ENCODE results near the gene IL2.

The IL2 gene

GRCh38 chr4:122479935-122480416 is 23.5 kb upstream of the IL2 start:
- Histone ChIP-seq H3K27ac (ENCODE audit: low read depth, low read length) (no peak overlapping the region), H3F3A (ENCODE audit: insufficient read depth) (no peaks in the 10 kb centered on the region), H4K20me1 (ENCODE audit: low read depth, low read length) (no peaks in the 10 kb centered on the region), H2AFZ (ENCODE audit: low read depth, low read length, severe bottlenecking) (no peak overlapping the region), H3K9me2 (replicated peaks; ENCODE audit: insufficient read depth, low read length) (no peaks in the 10 kb centered on the region), H3K4me3 (ENCODE audit: insufficient read depth, low read length, poor library complexity, severe bottlenecking) (no peak overlapping the region), H3K27me3 (ENCODE audit: low read length) (no peaks in the 10 kb centered on the region), H3K9me3 (ENCODE audit: insufficient read depth, low read length) (no peaks in the 10 kb centered on the region), H3K36me3 (ENCODE audit: low read length) (no peaks in the 10 kb centered on the region), H3K4me2 (ENCODE audit: low read depth, low read length, poor library complexity, severe bottlenecking) (no peak overlapping the region), H3K79me2 (ENCODE audit: insufficient read depth, low read length) (no peaks in the 10 kb centered on the region), H3K9ac (ENCODE audit: low read length) (no peak overlapping the region)
- TF ChIP-seq EZH2phosphoT487 (conservative IDR thresholded peaks at IDR 0.05; ENCODE audit: low read length) (no peak), CTCF (IDR thresholded peaks at IDR 0.05; ENCODE audit: insufficient read depth, low read length, poor library complexity, severe bottlenecking) (no peak)

GRCh38 chr4:122476745-122477144 is 20.2 kb upstream of the IL2 start:
- Histone ChIP-seq H3K9ac (ENCODE audit: low read length) (no peak overlapping the region), H3K27me3 (ENCODE audit: low read length) (no peaks in the 10 kb centered on the region), H3K79me2 (ENCODE audit: insufficient read depth, low read length) (no peaks in the 10 kb centered on the region)

GRCh38 chr4:122476126-122476525 is 19.6 kb upstream of the IL2 start:
- Histone ChIP-seq H2AFZ (ENCODE audit: low read depth, low read length, severe bottlenecking) (no peak overlapping the region), H3K79me2 (ENCODE audit: insufficient read depth, low read length) (no peaks in the 10 kb centered on the region), H3K9me3 (ENCODE audit: insufficient read depth, low read length) (no peaks in the 10 kb centered on the region), H3K9me2 (replicated peaks; ENCODE audit: insufficient read depth, low read length) (no peaks in the 10 kb centered on the region), H3K36me3 (ENCODE audit: low read length) (no peaks in the 10 kb centered on the region), H4K20me1 (ENCODE audit: low read depth, low read length) (no peaks in the 10 kb centered on the region), H3K27me3 (ENCODE audit: low read length) (no peaks in the 10 kb centered on the region), H3K27ac (ENCODE audit: low read depth, low read length) (no peak overlapping the region), H3K4me2 (ENCODE audit: low read depth, low read length, poor library complexity, severe bottlenecking) (no peak overlapping the region), H3K9ac (ENCODE audit: low read length) (no peak overlapping the region), H3K4me3 (ENCODE audit: insufficient read depth, low read length, poor library complexity, severe bottlenecking) (no peak overlapping the region), H3F3A (ENCODE audit: insufficient read depth) (no peaks in the 10 kb centered on the region)
- TF ChIP-seq EZH2phosphoT487 (conservative IDR thresholded peaks at IDR 0.05; ENCODE audit: low read length): no peak
- no peak for TF ChIP-seq CTCF (IDR thresholded peaks at IDR 0.05; ENCODE audit: insufficient read depth, low read length, poor library complexity, severe bottlenecking)

More at GRCh38 chr4:122476745-122477144, 20.2 kb upstream of the IL2 start:
- H3K4me2 ChIP-seq (ENCODE audit: low read depth, low read length, poor library complexity, severe bottlenecking): no peak overlapping the region
- TF ChIP-seq CTCF (IDR thresholded peaks at IDR 0.05; ENCODE audit: insufficient read depth, low read length, poor library complexity, severe bottlenecking) (no peak), EZH2phosphoT487 (conservative IDR thresholded peaks at IDR 0.05; ENCODE audit: low read length) (no peak)
- H3F3A ChIP-seq (ENCODE audit: insufficient read depth): no peaks in the 10 kb centered on the region
- no peak overlapping the region for H2AFZ ChIP-seq (ENCODE audit: low read depth, low read length, severe bottlenecking)
- no peaks in the 10 kb centered on the region for H3K9me3 ChIP-seq (ENCODE audit: insufficient read depth, low read length)
- no peak overlapping the region for H3K4me3 ChIP-seq (ENCODE audit: insufficient read depth, low read length, poor library complexity, severe bottlenecking)
- no peaks in the 10 kb centered on the region for H3K9me2 ChIP-seq (replicated peaks; ENCODE audit: insufficient read depth, low read length)
- no peak overlapping the region for H3K27ac ChIP-seq (ENCODE audit: low read depth, low read length)
- H4K20me1 ChIP-seq (ENCODE audit: low read depth, low read length): no peaks in the 10 kb centered on the region
- H3K36me3 ChIP-seq (ENCODE audit: low read length): no peaks in the 10 kb centered on the region
